Activated naive CD8-positive, alpha-beta T cell treated with anti-CD3 and anti-CD28 coated beads for 36 hours (primary cell): Measurements from ENCODE around the gene EVC. TPM values are rescaled to one million over a fixed set of nuclear protein-coding genes. Genes with fewer than 3 reads are reported as not detected.

Experiments used
- DNase-seq: peaks from one replicate; pipeline ENCODE4 v3.0.0; 2021
- H3K27ac Mint-ChIP-seq: one replicate; pipeline ENCODE4 v1.8.0; 2022; ENCODE audit warnings: mild to moderate bottlenecking, moderate library complexity, mixed read lengths
- H3K27me3 Mint-ChIP-seq: one replicate; pipeline ENCODE4 v1.8.0; 2022; ENCODE audit warnings: mild to moderate bottlenecking, mixed read lengths
- H3K36me3 Mint-ChIP-seq: one replicate; pipeline ENCODE4 v1.8.0; 2021; ENCODE audit warnings: mild to moderate bottlenecking, mixed read lengths
- H3K4me1 Mint-ChIP-seq: one replicate; pipeline ENCODE4 v1.8.0; 2021; ENCODE audit warnings: mixed read lengths
- H3K4me3 Mint-ChIP-seq: one replicate; pipeline ENCODE4 v1.8.0; 2022; ENCODE audit warnings: mild to moderate bottlenecking, moderate library complexity, mixed read lengths
- H3K9me3 Mint-ChIP-seq: one replicate; pipeline ENCODE4 v1.8.0; 2022; ENCODE audit warnings: mixed read lengths
- total RNA-seq, 2 experiments: library from RNA; stranded (reverse); gene quantifications; one replicate each; pipeline ENCODE4 v1.2.3, GENCODE V29; 2021

Gene EVC
- total RNA-seq, 2 experiments from 2014 or later: 0.06 to 0.08 TPM

DNA sequence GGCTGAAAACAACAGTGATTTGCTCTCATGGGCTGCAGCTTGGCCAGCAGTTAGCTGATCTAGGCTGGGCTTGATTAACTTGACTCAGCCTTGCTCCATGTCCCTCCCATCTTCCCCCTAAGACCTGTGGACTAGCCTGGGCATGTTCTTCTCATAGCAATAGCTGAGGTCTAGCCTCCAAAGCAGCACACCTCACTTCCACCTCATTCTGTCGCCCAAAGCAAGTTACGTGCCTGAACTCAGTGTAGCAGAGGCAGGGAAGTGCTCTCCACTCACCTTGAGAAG, 62.2 kb downstream of the EVC start:
- H3K36me3 Mint-ChIP-seq: peaks cover 2% of the 10 kb centered on the region
- H3K27ac Mint-ChIP-seq: no peak overlapping the region
- no peaks in the 10 kb centered on the region for H3K4me1 Mint-ChIP-seq

DNA sequence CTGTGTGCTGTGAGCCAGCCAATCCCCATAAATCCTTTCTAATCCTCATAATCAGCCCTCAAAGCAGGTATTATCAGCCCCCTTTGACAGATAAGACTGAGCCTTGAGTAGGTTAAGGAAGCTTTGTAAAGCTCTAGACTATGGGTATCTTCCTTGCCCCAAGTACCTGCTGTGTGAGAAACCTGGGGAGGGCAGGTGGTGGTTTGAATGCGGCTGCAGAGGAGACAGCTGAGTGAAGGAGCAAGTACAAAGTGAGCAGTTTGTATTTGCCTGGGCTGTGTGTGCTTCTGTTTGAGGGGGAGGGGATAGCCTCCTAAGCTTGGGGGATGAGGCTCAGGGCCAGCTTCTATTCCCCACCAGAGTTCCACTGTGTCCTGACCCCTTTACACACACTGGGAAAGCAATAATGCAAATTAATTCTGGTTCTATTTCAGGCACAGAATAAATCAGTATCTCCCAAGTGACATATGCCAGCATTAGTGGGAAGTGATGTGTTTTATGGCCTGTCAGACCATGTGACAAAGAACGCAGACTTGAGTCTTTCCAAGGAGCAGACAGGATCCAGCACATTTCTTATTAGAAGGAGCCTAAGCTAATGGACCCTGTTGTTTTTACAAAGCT, 63.5 kb downstream of the EVC start:
- DNase-seq: no peak
- H3K27me3 Mint-ChIP-seq: no peaks in the 10 kb centered on the region
- no peaks in the 10 kb centered on the region for H3K4me1 Mint-ChIP-seq
- no peak overlapping the region for H3K4me3 Mint-ChIP-seq
- H3K36me3 Mint-ChIP-seq: peaks cover 2% of the 10 kb centered on the region
- H3K27ac Mint-ChIP-seq: no peak overlapping the region
- H3K9me3 Mint-ChIP-seq: peaks cover 14% of the 10 kb centered on the region

More for the DNA sequence above, 62.2 kb downstream of the EVC start:
- H3K9me3 Mint-ChIP-seq: peaks cover 15% of the 10 kb centered on the region
- H3K4me3 Mint-ChIP-seq: no peak overlapping the region
- no peak for DNase-seq
- H3K27me3 Mint-ChIP-seq: no peaks in the 10 kb centered on the region

GRCh38 chr4:5776510-5776909, 65.5 kb downstream of the EVC start:
- Mint-ChIP-seq H3K9me3 (peaks cover 10% of the 10 kb centered on the region), H3K27ac (no peak overlapping the region), H3K4me1 (no peaks in the 10 kb centered on the region), H3K36me3 (peaks cover 2% of the 10 kb centered on the region), H3K27me3 (no peaks in the 10 kb centered on the region), H3K4me3 (no peak overlapping the region)
- no peak for DNase-seq

GRCh38 chr4:5780831-5781480, 70.0 kb downstream of the EVC start:
- H3K4me1 Mint-ChIP-seq: no peaks in the 10 kb centered on the region
- no peak overlapping the region for H3K27ac Mint-ChIP-seq
- DNase-seq: no peak
- H3K9me3 Mint-ChIP-seq: peaks cover 8% of the 10 kb centered on the region
- H3K4me3 Mint-ChIP-seq: no peak overlapping the region
- no peaks in the 10 kb centered on the region for H3K27me3 Mint-ChIP-seq
- H3K36me3 Mint-ChIP-seq: peaks cover 2% of the 10 kb centered on the region

DNA sequence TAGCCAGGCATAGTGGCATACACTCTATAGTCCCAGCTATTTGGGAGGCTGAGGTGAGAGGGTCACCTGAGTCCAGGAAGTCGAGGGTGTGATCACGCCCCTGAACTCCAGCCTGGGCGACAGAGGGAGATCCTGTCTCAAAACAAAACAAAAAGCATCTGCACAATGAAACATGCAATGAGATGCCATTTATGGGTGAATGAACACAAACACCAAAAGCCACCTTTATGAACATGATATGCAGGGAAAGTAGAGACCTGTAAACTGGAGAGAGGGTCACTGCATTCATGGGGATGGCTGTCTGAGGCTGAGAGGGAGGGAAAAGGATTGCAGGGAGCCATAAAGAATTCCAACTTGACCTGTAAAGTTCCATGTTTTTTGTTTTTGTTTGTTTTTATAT, 70.7 kb downstream of the EVC start:
- no peaks in the 10 kb centered on the region for H3K27me3 Mint-ChIP-seq
- H3K27ac Mint-ChIP-seq: no peak overlapping the region
- H3K9me3 Mint-ChIP-seq: peaks cover 5% of the 10 kb centered on the region
- H3K4me1 Mint-ChIP-seq: no peaks in the 10 kb centered on the region
- H3K4me3 Mint-ChIP-seq: no peak overlapping the region
- no peak for DNase-seq
- H3K36me3 Mint-ChIP-seq: no peaks in the 10 kb centered on the region

DNA sequence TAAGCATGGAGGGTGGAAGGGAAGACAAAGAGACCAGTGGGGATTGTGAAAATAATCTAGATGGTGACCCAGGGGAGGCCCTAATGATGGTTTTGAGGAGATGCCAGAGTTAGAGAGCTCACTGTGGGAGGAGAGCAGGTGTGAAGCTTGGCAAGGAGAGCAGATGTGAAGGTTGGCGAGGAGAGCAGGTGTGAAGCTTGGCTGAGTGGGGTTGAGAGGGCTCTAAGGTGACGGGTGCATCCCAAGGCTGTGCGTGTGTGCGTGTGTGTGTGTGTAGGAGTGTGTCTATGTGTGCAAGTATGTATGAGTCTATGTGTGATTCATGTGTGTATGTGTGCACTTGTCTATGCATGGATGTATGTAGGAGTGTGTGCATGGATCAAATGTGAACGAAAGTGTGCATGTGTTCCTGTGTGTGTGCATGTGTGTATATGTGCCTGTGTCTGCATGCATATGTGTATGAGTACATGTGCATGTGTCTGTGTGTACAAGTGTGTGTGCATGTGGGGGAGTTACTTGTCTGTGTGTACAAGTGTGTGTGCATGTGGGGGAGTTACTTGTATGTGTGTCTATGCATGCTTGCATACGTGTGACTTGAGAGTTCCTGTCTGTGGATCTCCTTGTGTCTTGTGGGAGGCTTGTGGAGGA, 72.0 kb downstream of the EVC start:
- no peaks in the 10 kb centered on the region for H3K27me3 Mint-ChIP-seq
- no peaks in the 10 kb centered on the region for H3K4me1 Mint-ChIP-seq
- H3K27ac Mint-ChIP-seq: no peak overlapping the region
- no peaks in the 10 kb centered on the region for H3K9me3 Mint-ChIP-seq
- no peaks in the 10 kb centered on the region for H3K36me3 Mint-ChIP-seq
- DNase-seq: no peak
- H3K4me3 Mint-ChIP-seq: no peak overlapping the region

- H3K9me3 Mint-ChIP-seq: no peaks in the 10 kb centered on the region
- no peak overlapping the region for H3K4me3 Mint-ChIP-seq
- H3K27ac Mint-ChIP-seq: peak overlapping the region; percentile 7
- DNase-seq: no peak
- no peaks in the 10 kb centered on the region for H3K4me1 Mint-ChIP-seq
- no peaks in the 10 kb centered on the region for H3K36me3 Mint-ChIP-seq
- no peaks in the 10 kb centered on the region for H3K27me3 Mint-ChIP-seq
Observed at GRCh38 chr4:5783486-5783885, 72.5 kb downstream of the EVC start.

GRCh38 chr4:5784021-5784420, 73.0 kb downstream of the EVC start:
- no peak for DNase-seq
- no peaks in the 10 kb centered on the region for H3K27me3 Mint-ChIP-seq

GRCh38 chr4:5784960-5785611, 74.1 kb downstream of the EVC start:
- no peaks in the 10 kb centered on the region for H3K27me3 Mint-ChIP-seq
- no peaks in the 10 kb centered on the region for H3K36me3 Mint-ChIP-seq
- H3K27ac Mint-ChIP-seq: no peak overlapping the region
- no peaks in the 10 kb centered on the region for H3K9me3 Mint-ChIP-seq
- H3K4me1 Mint-ChIP-seq: no peaks in the 10 kb centered on the region
- no peak for DNase-seq
- H3K4me3 Mint-ChIP-seq: no peak overlapping the region

More at GRCh38 chr4:5784021-5784420, 73.0 kb downstream of the EVC start:
- H3K4me1 Mint-ChIP-seq: no peaks in the 10 kb centered on the region
- no peaks in the 10 kb centered on the region for H3K9me3 Mint-ChIP-seq
- no peak overlapping the region for H3K4me3 Mint-ChIP-seq
- H3K27ac Mint-ChIP-seq: peak overlapping the region; percentile 7
- H3K36me3 Mint-ChIP-seq: no peaks in the 10 kb centered on the region

DNA sequence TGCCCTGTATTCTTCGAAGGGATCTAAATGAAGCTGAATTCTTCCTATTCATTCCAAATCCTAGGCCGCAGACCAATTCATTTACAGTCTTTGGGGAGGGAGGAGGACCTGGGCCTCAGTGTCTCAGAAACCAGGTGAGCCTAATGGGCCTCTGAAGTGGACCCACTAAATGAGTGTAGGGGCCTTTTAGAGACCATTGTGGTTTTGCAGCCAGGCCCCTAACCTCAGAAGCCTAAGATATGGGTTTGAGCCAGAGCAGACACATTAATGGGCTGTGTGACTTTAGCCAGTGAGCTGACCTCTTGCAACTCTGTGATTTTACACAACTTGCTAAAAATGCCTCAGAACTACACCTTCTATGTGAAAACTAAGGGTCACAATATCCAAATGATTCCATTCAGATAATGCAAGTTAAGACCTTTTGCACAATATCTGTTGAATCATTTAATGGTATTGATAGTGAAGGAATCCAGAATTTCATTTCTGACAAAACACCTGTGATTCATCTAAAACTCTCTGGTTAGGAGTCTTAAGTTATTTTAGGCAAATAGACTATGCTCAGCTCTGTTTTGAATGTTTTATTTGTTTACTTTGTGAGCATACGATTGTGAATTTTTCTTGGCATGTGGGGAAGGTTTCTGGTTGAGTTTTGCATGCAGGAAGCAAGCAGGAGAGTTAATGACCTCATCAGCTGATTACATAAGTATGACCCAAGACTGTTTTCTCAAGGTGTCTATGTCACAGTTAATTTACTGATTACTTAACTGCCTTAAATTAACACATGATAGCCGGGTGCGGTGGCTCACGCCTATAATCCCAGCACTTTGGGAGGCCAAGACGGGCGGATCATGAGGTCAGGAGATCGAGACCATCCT, 75.0 kb downstream of the EVC start:
- Mint-ChIP-seq H3K27ac (no peak overlapping the region), H3K27me3 (no peaks in the 10 kb centered on the region), H3K36me3 (no peaks in the 10 kb centered on the region), H3K9me3 (no peaks in the 10 kb centered on the region), H3K4me1 (no peaks in the 10 kb centered on the region), H3K4me3 (no peak overlapping the region)
- DNase-seq: no peak

DNA sequence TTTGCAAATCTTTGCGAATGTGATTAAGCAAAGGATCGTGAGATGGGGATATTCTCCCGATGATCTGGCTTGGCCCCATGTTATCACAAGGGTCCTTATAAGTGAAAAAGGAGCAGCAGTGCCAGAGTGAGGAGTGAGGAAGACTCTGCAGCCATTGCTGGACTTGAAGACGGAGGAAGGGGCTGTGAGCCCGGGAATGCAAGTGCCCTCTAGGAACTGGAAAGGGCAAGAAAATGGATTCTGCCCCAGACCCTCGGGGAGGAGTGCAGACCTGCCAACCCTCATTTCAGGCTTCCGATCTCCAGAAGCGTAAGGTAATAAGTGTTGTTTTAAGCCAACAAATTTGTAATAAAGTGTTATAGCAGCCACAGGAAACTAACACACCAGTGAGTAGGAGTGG, 76.3 kb downstream of the EVC start:
- no peak overlapping the region for H3K27ac Mint-ChIP-seq
- no peak overlapping the region for H3K4me3 Mint-ChIP-seq
- H3K9me3 Mint-ChIP-seq: no peaks in the 10 kb centered on the region
- no peak for DNase-seq
- H3K27me3 Mint-ChIP-seq: no peaks in the 10 kb centered on the region
- no peaks in the 10 kb centered on the region for H3K4me1 Mint-ChIP-seq
- no peaks in the 10 kb centered on the region for H3K36me3 Mint-ChIP-seq

- no peaks in the 10 kb centered on the region for H3K36me3 Mint-ChIP-seq
- no peak overlapping the region for H3K4me3 Mint-ChIP-seq
- H3K9me3 Mint-ChIP-seq: no peaks in the 10 kb centered on the region
- no peak for DNase-seq
- H3K27me3 Mint-ChIP-seq: no peaks in the 10 kb centered on the region
- H3K4me1 Mint-ChIP-seq: no peaks in the 10 kb centered on the region
- no peak overlapping the region for H3K27ac Mint-ChIP-seq
Observed at GRCh38 chr4:5788144-5788543, 77.1 kb downstream of the EVC start.

DNA sequence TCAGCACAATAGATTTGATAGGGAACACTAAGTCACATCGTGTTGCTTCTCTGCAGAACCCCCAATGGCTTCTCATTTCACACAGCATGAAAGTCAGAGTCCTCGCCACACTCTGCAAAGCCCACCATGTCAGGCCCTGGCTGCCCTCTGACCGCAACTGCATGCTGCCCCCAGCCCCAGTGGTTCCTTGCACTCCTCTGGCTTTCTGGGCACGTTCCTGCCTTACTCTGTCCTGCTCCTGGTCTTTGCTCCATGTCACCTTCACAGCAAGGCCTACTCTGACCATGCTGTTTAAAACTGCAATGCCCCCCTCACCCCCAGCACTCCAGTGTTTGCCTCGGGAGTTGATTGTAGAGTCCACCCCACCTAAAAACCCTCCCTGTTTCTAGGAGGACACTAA, 78.1 kb downstream of the EVC start:
- H3K27me3 Mint-ChIP-seq: no peaks in the 10 kb centered on the region
- no peak overlapping the region for H3K4me3 Mint-ChIP-seq
- H3K27ac Mint-ChIP-seq: no peak overlapping the region
- H3K4me1 Mint-ChIP-seq: no peaks in the 10 kb centered on the region
- H3K9me3 Mint-ChIP-seq: no peaks in the 10 kb centered on the region
- DNase-seq: no peak
- no peaks in the 10 kb centered on the region for H3K36me3 Mint-ChIP-seq

DNA sequence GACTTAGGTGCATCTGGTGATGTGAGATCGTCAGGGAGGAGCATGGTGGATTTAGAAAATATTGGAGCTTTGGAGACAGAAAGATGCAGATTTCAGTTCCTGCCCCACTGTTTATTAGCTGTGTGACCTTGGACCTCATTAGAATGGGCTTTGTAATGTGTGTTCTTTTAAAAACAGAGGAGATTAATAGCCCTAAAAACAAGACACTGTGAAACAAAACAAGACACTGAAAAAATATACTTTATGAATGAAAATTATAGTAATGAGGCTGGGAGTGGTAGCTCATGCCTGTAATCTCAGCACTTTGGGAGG, 79.5 kb downstream of the EVC start:
- Mint-ChIP-seq H3K27ac (no peak overlapping the region), H3K27me3 (no peaks in the 10 kb centered on the region), H3K4me3 (no peak overlapping the region), H3K9me3 (no peaks in the 10 kb centered on the region), H3K36me3 (no peaks in the 10 kb centered on the region), H3K4me1 (no peaks in the 10 kb centered on the region)
- DNase-seq: no peak

DNA sequence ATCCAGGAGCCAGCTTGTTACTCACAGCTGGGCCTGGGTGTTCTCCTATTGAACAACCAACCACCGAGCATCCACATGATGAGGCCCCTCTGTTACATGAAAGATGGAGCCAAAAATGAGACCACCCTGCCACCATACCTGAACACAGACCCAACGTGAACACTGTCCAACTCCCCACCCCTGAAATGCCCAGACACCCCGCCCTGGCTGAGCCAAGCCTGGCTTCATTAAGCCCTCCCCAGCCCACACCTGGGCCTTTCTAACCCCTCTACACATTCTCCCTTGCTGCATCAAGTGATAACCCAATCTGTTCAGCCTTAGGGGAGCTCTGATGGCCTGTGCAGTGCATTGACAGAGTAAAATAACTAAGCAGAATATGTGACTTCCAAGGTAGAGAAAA, 80.7 kb downstream of the EVC start:
- no peak overlapping the region for H3K27ac Mint-ChIP-seq
- no peaks in the 10 kb centered on the region for H3K4me1 Mint-ChIP-seq

More for the DNA sequence above, 80.7 kb downstream of the EVC start:
- Mint-ChIP-seq H3K27me3 (no peaks in the 10 kb centered on the region), H3K36me3 (no peaks in the 10 kb centered on the region), H3K9me3 (no peaks in the 10 kb centered on the region), H3K4me3 (no peak overlapping the region)
- no peak for DNase-seq
